Spleen (tissue), 7 donors: Measurements from ENCODE around the gene MTERF1.

Experiments
- POLR2A ChIP-seq, 3 donors: fragments of 450-650 bp; IDR thresholded peaks; one replicate each; pipeline ENCODE4 v1.5.1; 2017; ENCODE audit warnings: antibody characterized with exemption in 3 of 3, mild to moderate bottlenecking in 1 of 3
- POLR2AphosphoS5 ChIP-seq, 3 donors: sonication (generic); formaldehyde crosslinking; IDR thresholded peaks; one replicate each; pipeline ENCODE4 v1.5.1; 2017; ENCODE audit warnings: antibody characterized with exemption in 3 of 3
- TF ChIP-seq, protein P1 (sequence below), 11 experiments: fragments of 200-600 bp in 7 of 11; fragments of 450-650 bp in 4 of 11; sonication (generic) in 4 of 11; IDR thresholded peaks in 8 of 11; conservative IDR thresholded peaks in 3 of 11; 1 replicate in 7 of 11; 2 replicates in 4 of 11; pipeline versions ENCODE4 v1.4.0 to v1.8.0; 2016 to 2021; ENCODE audit warnings: antibody characterized with exemption in 11 of 11, inconsistent platforms in 4 of 11, mild to moderate bottlenecking in 1 of 11
- donor health status: DM: no; HTN: no; CAD: no; lungs with moderate emphysema.
- donor health status: DM: no; HTN: no; CAD: no.
- donor health status: DM: no; HTN: no; CAD: no.

GRCh38 chr7:91869661-91870060 lies 10.8 kb downstream of the MTERF1 start:
- TF ChIP-seq, protein P1, sequence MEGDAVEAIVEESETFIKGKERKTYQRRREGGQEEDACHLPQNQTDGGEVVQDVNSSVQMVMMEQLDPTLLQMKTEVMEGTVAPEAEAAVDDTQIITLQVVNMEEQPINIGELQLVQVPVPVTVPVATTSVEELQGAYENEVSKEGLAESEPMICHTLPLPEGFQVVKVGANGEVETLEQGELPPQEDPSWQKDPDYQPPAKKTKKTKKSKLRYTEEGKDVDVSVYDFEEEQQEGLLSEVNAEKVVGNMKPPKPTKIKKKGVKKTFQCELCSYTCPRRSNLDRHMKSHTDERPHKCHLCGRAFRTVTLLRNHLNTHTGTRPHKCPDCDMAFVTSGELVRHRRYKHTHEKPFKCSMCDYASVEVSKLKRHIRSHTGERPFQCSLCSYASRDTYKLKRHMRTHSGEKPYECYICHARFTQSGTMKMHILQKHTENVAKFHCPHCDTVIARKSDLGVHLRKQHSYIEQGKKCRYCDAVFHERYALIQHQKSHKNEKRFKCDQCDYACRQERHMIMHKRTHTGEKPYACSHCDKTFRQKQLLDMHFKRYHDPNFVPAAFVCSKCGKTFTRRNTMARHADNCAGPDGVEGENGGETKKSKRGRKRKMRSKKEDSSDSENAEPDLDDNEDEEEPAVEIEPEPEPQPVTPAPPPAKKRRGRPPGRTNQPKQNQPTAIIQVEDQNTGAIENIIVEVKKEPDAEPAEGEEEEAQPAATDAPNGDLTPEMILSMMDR (IDR thresholded peaks at IDR 0.05 in 8 of 11, conservative IDR thresholded peaks at IDR 0.05 in 3 of 11), result no peak
- TF ChIP-seq POLR2A (IDR thresholded peaks at IDR 0.05) (no peak), POLR2AphosphoS5 (IDR thresholded peaks at IDR 0.05) (no peak)
